IMR-90 (cell line): ENCODE data around the gene C1orf74. TPM values are rescaled to one million over a fixed set of nuclear protein-coding genes. Genes with fewer than 3 reads are reported as not detected.

ENCODE experiments used
- ATAC-seq: fragments of 200-7000 bp; cut with Tn5 transposase; 2 replicates; pipeline ENCODE4 v1.9.1; 2020; ENCODE audit warnings: low read depth, mild to moderate bottlenecking, moderate library complexity
- BruUV-seq: library from RNA; stranded (reverse); fragments of 400-500 nt; replicated peaks from 2 replicates; lab custom pipeline; 2021; lab: Mats Ljungman, UMichigan
- CTCF ChIA-PET: fragments of 300-600 bp; formaldehyde crosslinking; extraction: SDS; loops from one replicate; lab custom pipeline; 2021; ENCODE audit warnings: antibody characterized with exemption; lab: Yijun Ruan, JAX
- POLR2A ChIA-PET: fragments of 300-600 bp; sonication (Branson Sonifier 250); formaldehyde crosslinking; loops from one replicate; lab custom pipeline; 2022; ENCODE audit warnings: antibody characterized with exemption; ENCODE audit not compliant: unreplicated experiment; lab: Charles Lee
- DNase-seq: peaks from one replicate; pipeline ENCODE4 v3.0.0; 2013
- H2AFZ ChIP-seq: replicated peaks from 2 replicates; pipeline ENCODE3; 2013; ENCODE audit warnings: low read length, mild to moderate bottlenecking; ENCODE audit not compliant: poor library complexity
- H2AK5ac ChIP-seq: 2 replicates; pipeline ENCODE4 v1.6.1; 2013; ENCODE audit warnings: low read depth, low read length, inconsistent platforms
- H2AK9ac ChIP-seq: replicated peaks from 2 replicates; pipeline ENCODE3; 2013; ENCODE audit warnings: mild to moderate bottlenecking, low read depth, low read length, moderate library complexity; ENCODE audit not compliant: poor library complexity
- H2BK120ac ChIP-seq: 2 replicates; pipeline ENCODE4 v1.6.1; 2013; ENCODE audit warnings: low read depth, low read length, inconsistent platforms
- H2BK15ac ChIP-seq: 3 replicates; pipeline ENCODE4 v1.6.1; 2013; ENCODE audit warnings: low read depth, low read length, inconsistent platforms
- H2BK20ac ChIP-seq: 2 replicates; pipeline ENCODE4 v1.6.1; 2013; ENCODE audit warnings: low read depth, mild to moderate bottlenecking, inconsistent platforms, low read length, moderate library complexity
- H2BK5ac ChIP-seq: 2 replicates; pipeline ENCODE4 v1.6.1; 2013; ENCODE audit warnings: mild to moderate bottlenecking, low read depth, low read length, inconsistent platforms; ENCODE audit not compliant: poor library complexity, severe bottlenecking
- H3K14ac ChIP-seq: replicated peaks from 2 replicates; pipeline ENCODE4 v1.6.1; 2013; ENCODE audit warnings: low read depth, low read length, inconsistent platforms
- H3K18ac ChIP-seq: 2 replicates; pipeline ENCODE4 v1.6.1; 2013; ENCODE audit warnings: low read depth, low read length, control low read depth
- H3K23ac ChIP-seq: 2 replicates; pipeline ENCODE4 v1.6.1; 2013; ENCODE audit warnings: low read depth, low read length, inconsistent platforms
- H3K27ac ChIP-seq: 2 replicates; pipeline ENCODE4 v1.5.1; 2013; ENCODE audit warnings: mild to moderate bottlenecking, control low read depth, low read length; ENCODE audit not compliant: insufficient read depth
- H3K27me3 ChIP-seq: 2 replicates; pipeline ENCODE4 v1.6.1; 2013; ENCODE audit warnings: low read length; ENCODE audit not compliant: control insufficient read depth, insufficient read depth
- H3K36me3 ChIP-seq: 2 replicates; pipeline ENCODE4 v1.6.1; 2013; ENCODE audit warnings: low read length, mixed read lengths; ENCODE audit not compliant: control insufficient read depth, insufficient read depth
- H3K4ac ChIP-seq: 2 replicates; pipeline ENCODE4 v1.6.1; 2013; ENCODE audit warnings: low read depth, low read length, inconsistent platforms
- H3K4me1 ChIP-seq: 2 replicates; pipeline ENCODE4 v1.6.1; 2013; ENCODE audit warnings: low read length, mixed read lengths; ENCODE audit not compliant: control insufficient read depth, insufficient read depth
- H3K4me2 ChIP-seq: 2 replicates; pipeline ENCODE4 v1.6.1; 2013; ENCODE audit warnings: low read depth, mild to moderate bottlenecking, control low read depth, low read length, moderate library complexity
- H3K4me3 ChIP-seq: 2 replicates; pipeline ENCODE4 v1.5.1; 2013; ENCODE audit warnings: low read depth, mild to moderate bottlenecking, control low read depth, low read length, moderate library complexity; ENCODE audit not compliant: insufficient read depth
- H3K56ac ChIP-seq: 2 replicates; pipeline ENCODE4 v1.6.1; 2013; ENCODE audit warnings: low read length, inconsistent platforms; ENCODE audit not compliant: insufficient read depth; ENCODE audit errors: extremely low read depth
- H3K79me1 ChIP-seq, 2 experiments: 2 replicates each; pipeline ENCODE4 v1.6.1; 2013; ENCODE audit warnings: low read length in 2 of 2, inconsistent platforms in 1 of 2, low read depth in 1 of 2
- H3K9ac ChIP-seq: 2 replicates; pipeline ENCODE4 v1.6.1; 2013; ENCODE audit warnings: low read depth, low read length, control low read depth
- H3K9me1 ChIP-seq: 2 replicates; pipeline ENCODE4 v1.6.1; 2013; ENCODE audit warnings: low read length, inconsistent platforms; ENCODE audit not compliant: insufficient read depth
- H3K9me3 ChIP-seq: 2 replicates; pipeline ENCODE4 v1.6.1; 2013; ENCODE audit warnings: low read length; ENCODE audit not compliant: control insufficient read depth, insufficient read depth
- H4K20me1 ChIP-seq: 2 replicates; pipeline ENCODE4 v1.6.1; 2013; ENCODE audit warnings: low read length, inconsistent platforms; ENCODE audit not compliant: insufficient read depth
- H4K5ac ChIP-seq: 2 replicates; pipeline ENCODE4 v1.6.1; 2013; ENCODE audit warnings: mild to moderate bottlenecking, low read depth, low read length, control low read depth
- H4K8ac ChIP-seq, 2 experiments: 2 replicates each; pipeline ENCODE4 v1.6.1; 2013; ENCODE audit warnings: low read depth in 2 of 2, low read length in 2 of 2, control low read depth in 1 of 2, inconsistent platforms in 1 of 2
- H4K91ac ChIP-seq: 2 replicates; pipeline ENCODE4 v1.6.1; 2013; ENCODE audit warnings: low read depth, low read length, inconsistent platforms; ENCODE audit not compliant: insufficient read depth
- MAZ ChIP-seq: IDR thresholded peaks from 2 replicates; pipeline ENCODE4 v1.6.1; 2012; ENCODE audit warnings: low read depth, mild to moderate bottlenecking, low read length, improper control_type of control experiment, moderate library complexity, borderline replicate concordance
- POLR2A ChIP-seq: IDR thresholded peaks from 2 replicates; pipeline ENCODE4 v1.6.1; 2012; ENCODE audit warnings: mild to moderate bottlenecking, low read depth, low read length
- WGBS, 2 experiments: methylation state at CpG; one replicate each; pipeline versions ENCODE4 v1.1.5 to v1.1.7; 2013; ENCODE audit warnings: missing lambda C conversion rate in 2 of 2; ENCODE audit not compliant: insufficient read length in 1 of 2; ENCODE audit errors: extremely low coverage in 2 of 2; 5-methylcytosine and 5-hydroxymethylcytosine counted together
- dilution Hi-C: fragments of 300-500 bp; cut with HindIII; formaldehyde crosslinking; loops from one replicate; pipeline ENCODE4 v1.14.3; 2018; ENCODE audit warnings: low sequenced_read_pairs; ENCODE audit not compliant: unreplicated experiment
- in situ Hi-C: fragments of 300-500 bp; cut with MboI; formaldehyde crosslinking; loops from 3 replicates; pipeline ENCODE4 v1.14.3; 2019; ENCODE audit warnings: low sequenced_read_pairs, inconsistent platforms, mixed read lengths
- intact Hi-C: fragments of 100-400 bp; cut with micrococcal nuclease; formaldehyde crosslinking; loops from 2 replicates; pipeline ENCODE4 v1.10.0; 2022
- polyA plus RNA-seq, 3 experiments: library from polyadenylated mRNA; depleted of rRNA; stranded (reverse); fragments of >200 nt; gene quantifications; 2 replicates each; pipeline ENCODE4 v1.2.3, GENCODE V29; 2012; ENCODE audit warnings: low replicate concordance in 1 of 3
- total RNA-seq: library from RNA; depleted of rRNA; stranded (reverse); fragments of >200 nt; gene quantifications from 2 replicates; pipeline ENCODE4 v1.2.3, GENCODE V29; 2012

The C1orf74 gene
- total and polyA plus RNA-seq, 2 of the 4 experiments (the other 2 are of a cell fraction): 1.1 to 4.3 TPM

GRCh38 chr1:209815931-209816341 is 31.6 kb upstream of the C1orf74 start:
- no peak overlapping the region for H3K9ac ChIP-seq
- POLR2A ChIA-PET: no interaction called here
- intact Hi-C loops: no loop called here

More at GRCh38 chr1:209815931-209816341, 31.6 kb upstream of the C1orf74 start:
- H3K4ac ChIP-seq: no peak overlapping the region
- H2BK5ac ChIP-seq: no peak overlapping the region
- no peak overlapping the region; the same call in 1 of the 2 replicates for H4K91ac ChIP-seq
- H3K4me2 ChIP-seq: no peak overlapping the region
- H3K18ac ChIP-seq: no peak overlapping the region
- H2AK5ac ChIP-seq: no peak overlapping the region
- no peak overlapping the region for H4K5ac ChIP-seq
- no peaks in the 10 kb centered on the region for H3K9me3 ChIP-seq
- H3K79me1 ChIP-seq: no peaks in the 10 kb centered on the region
- H4K20me1 ChIP-seq: no peaks in the 10 kb centered on the region
- H3K4me1 ChIP-seq: no peaks in the 10 kb centered on the region
- H3K56ac ChIP-seq: no peak overlapping the region
- TF ChIP-seq MAZ (no peak), POLR2A (no peak)
- no peaks in the 10 kb centered on the region for H3K27me3 ChIP-seq
- no peak overlapping the region for H2AK9ac ChIP-seq
- 87% methylated on average over 3 of the region's 6 CpGs; no CpG with 5 or more reads in 1 of the 2 experiments for WGBS, 2 experiments
- in situ Hi-C loops: no loop called here
- no peak overlapping the region for H2BK120ac ChIP-seq
- H3K4me3 ChIP-seq: no peak overlapping the region
- DNase-seq: no peak
- peak overlapping the region; percentile 58 for H2AFZ ChIP-seq
- H2BK15ac ChIP-seq: no peak overlapping the region
- H3K14ac ChIP-seq: no peak overlapping the region; the same call in 1 of the 2 replicates
- H4K8ac ChIP-seq: peak overlapping the region in 1 of 2 experiments; percentile 88; a peak in 2 of 4 replicates
- no peak overlapping the region for H3K27ac ChIP-seq
- no peaks in the 10 kb centered on the region for H3K9me1 ChIP-seq
- no peaks in the 10 kb centered on the region for H3K36me3 ChIP-seq
- BruUV-seq: no TSS peak
- dilution Hi-C loops: loop anchor here (25.0 kb wide), 1 partner anchor 171 kb away; no protein-coding TSS in a partner anchor
- H3K23ac ChIP-seq: no peak overlapping the region
- H2BK20ac ChIP-seq: no peak overlapping the region
- CTCF ChIA-PET: no interaction called here
- no peak for ATAC-seq
